HG03521 (cell line): Measurements from ENCODE around the gene DIS3L2.

Source experiments
- ATAC-seq: cut with Tn5 transposase; IDR thresholded peaks from one replicate; pipeline ENCODE4 v1.9.1; 2021; ENCODE audit warnings: mild to moderate bottlenecking, moderate library complexity; ENCODE audit not compliant: unreplicated experiment

Gene DIS3L2

GRCh38 chr2:232340171-232340935 lies 378.8 kb downstream of the DIS3L2 start:
- ATAC-seq: no peak

DNA sequence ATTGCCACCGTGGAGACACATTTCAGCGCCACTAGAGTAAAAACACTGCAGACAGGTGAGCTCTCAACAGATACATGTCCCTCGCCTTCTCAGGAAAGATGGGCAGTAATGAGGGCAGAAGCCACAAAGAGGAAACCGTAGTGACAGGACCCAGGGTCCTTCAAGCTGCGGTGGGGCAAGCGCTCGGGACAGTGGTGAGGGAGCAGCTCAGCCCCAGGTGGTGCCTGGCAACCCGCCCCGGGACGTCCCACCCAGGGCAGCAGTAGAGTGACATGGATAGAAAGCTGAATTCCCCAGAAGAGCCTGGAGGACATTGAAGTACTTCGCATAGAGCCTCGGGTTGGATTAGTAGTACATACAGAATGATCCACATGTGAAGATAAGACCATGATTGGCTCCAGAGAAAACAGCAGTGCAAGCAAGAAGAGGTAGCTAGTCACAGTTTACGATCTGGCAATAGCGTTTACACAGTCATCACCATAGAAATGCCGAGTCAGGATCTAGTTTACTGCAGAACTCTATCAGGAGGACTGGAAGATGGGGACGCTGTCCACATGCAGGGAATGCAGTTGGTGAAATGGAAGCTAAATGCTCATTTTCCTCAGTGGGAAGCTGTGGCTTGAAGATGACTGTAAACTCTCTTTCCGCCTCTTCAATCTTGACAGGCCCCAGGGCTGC lies 379.7 kb downstream of the DIS3L2 start:
- no peak for ATAC-seq

DNA sequence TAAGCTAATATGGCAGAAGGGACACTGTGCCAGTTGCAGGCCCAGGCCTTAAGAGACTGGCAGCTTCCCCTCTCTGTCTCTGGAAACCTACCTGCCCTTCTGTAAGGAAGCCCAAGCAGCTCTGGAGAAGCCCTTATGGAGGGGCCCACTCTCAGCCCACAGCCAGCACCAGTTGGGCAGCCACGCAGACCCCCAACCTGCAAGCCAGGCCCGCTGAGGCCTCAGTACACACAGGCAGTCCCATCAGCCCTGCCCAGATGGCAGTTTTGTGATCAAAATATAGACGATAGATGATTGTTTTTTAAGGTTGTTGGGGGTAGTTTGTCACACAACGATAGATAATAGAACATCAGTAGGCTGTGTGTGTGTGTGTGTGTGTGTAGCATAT lies 380.2 kb downstream of the DIS3L2 start:
- no peak for ATAC-seq

GRCh38 chr2:232342635-232343565 lies 381.4 kb downstream of the DIS3L2 start:
- ATAC-seq: no peak

GRCh38 chr2:232343821-232344220 lies 382.3 kb downstream of the DIS3L2 start:
- ATAC-seq: no peak

DNA sequence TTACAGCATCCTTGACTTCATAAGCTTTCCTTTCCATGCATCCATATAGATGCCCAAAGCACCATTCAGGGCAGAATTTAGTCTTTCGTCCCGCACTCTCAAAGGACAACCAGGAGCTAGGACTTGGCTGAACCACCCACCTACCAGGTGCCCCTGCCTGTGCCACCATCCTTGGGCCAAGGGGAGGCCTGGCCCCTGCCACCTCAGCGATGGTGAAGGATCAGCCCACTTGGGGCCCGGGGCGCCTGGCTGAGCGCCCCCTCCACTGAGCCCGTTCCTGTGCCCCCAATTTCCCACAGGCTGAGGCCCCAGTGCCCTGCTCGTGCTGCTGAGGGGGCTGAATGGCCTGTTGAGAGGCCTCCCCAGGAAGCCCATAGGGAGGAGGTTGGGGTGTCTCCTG lies 383.7 kb downstream of the DIS3L2 start:
- no peak for ATAC-seq

GRCh38 chr2:232347369-232347768 lies 385.9 kb downstream of the DIS3L2 start:
- no peak for ATAC-seq

DNA sequence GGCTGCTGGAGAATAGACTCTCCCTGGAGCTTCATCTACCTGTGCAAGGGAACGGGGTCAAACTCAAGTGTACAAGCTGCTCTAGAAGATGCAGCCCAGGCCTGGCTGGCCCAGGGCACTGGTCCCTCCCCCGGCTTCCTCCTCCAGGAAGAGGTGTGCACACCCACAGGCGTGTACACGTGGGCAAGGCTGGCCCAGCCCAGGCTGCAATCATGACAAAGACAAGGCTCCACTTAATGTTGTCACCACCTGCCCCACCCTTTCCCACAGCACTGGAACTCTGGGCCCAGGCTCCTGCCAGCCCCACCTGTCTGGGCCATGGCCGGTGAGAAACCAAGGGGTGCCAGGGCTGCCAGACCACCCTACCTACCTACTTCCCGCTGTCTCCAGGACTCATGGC lies 387.4 kb downstream of the DIS3L2 start:
- ATAC-seq: no peak

- ATAC-seq: no peak
Measured at GRCh38 chr2:232349546-232349945, 388.0 kb downstream of the DIS3L2 start.

DNA sequence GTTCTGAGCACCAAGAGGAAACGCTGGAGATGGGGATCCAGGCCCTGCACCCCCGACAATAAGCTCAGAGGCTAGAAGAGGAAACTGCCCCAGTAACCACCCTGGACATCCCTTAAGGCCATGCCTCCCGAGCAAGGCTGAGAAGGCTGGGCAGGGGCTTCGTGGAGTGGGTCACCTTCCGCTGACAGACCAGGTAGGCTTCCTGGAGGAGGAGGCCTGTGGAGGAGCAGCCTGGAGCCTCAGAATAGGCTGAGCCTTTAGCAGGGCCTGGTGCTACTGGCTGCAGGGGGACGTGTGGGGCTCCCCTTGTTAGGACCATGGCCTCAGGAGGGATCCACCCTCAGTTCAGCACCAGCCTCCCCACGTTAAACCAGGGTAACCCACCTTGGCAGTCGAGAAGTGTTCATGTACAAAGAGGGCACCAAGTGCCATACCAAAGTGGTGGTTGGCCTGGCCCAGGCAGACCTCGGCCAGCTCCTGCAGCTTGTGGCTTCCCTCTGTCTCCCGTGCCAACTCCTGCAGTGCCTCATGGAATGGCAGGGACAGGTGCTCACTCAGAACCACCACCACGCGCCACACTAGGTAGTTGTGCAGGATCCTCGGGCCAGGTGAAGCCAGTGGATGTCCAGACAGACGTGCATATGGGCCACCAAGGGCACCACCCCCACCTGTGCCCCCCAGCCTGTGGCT lies 388.6 kb downstream of the DIS3L2 start:
- no peak for ATAC-seq

GRCh38 chr2:232350804-232351685 lies 389.5 kb downstream of the DIS3L2 start:
- no peak for ATAC-seq

- ATAC-seq: no peak
Measured at GRCh38 chr2:232351686-232352510, 390.4 kb downstream of the DIS3L2 start.

DNA sequence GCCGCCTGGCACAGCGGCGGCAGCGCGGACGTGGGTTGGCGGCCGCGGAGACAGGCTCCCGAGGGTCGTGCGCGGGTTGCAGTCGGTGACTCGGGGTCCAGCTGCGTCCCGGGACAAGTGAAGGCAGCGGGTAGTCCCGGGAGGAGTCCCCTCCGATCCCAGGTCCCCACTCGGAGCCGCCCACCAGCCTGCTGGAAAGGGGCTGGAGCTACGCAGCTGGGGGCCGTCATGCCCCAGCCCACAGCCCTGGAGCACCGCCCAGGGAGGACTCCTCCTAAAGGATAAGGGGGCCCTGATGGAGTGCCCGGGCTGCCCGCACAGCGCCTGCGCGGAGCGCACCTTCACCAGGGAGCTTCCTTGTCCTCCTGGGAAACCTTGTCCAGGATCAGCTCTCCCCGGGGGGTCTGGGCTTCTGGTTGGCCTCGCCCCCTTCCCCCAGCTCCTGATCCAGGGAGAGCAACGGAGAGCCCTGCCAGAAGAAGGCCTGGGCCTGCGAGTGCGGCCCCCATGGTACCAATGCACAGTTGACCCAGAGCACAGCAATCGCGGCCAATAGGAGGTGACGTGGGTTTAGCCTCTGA lies 391.1 kb downstream of the DIS3L2 start:
- ATAC-seq: no peak

DNA sequence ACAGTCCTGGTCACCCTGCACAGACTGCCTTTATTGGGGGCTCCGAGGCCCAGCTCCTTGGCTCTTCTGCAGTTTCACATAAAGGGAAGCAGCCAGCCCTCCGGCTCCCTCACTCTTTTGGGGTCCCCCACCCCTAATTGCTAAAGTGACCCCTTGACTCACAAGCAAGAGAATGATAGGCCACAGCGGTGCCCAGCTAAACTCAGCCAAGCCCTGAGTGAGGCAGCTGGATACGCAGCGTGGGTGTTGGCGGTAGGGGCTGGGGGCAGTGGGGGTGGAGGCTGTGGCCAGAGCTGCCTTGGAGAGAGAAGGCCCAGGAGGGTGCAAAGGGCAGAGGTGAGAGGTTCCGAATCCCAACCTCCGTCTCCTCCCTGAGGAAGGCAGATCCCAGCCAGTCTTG lies 391.6 kb downstream of the DIS3L2 start:
- ATAC-seq: no peak

DNA sequence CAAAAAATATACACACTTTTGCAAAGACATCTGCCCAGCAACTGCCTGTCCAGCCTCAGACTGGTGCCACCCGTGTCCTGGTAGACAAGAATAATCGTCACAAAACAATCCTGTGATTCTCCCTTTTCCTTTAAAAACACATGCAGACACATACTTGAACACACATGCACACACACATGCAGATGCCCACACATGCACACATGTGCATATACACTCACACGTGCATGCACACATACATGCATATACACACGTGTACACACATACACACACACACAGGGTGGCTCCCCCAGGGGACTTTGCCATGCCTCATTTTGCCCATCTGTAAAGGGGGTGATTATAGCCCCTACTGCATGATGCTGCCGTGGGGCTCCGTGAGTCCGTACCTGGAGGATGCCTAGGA lies 392.1 kb downstream of the DIS3L2 start:
- no peak for ATAC-seq

DNA sequence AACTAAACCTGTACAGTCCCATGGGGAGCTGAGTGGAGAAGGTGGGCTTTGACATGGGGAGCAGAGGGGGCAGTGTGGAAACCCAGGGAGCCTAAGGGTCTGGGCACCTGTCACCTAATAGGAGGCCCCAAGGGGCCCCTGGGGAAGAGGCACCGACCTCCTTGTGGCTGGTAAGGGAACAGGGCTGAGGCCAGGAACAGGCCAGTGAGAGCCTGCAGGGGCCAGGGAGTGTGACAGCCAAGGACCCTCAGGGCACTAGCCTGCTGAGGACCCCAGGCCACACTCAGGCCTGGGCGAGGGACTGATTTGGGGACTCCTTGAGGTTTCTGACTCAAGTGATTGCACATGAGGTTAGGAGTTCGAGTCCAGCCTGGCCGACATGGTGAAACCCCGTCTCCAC lies 392.6 kb downstream of the DIS3L2 start:
- ATAC-seq: no peak

GRCh38 chr2:232361646-232362045 lies 400.1 kb downstream of the DIS3L2 start:
- no peak for ATAC-seq

DNA sequence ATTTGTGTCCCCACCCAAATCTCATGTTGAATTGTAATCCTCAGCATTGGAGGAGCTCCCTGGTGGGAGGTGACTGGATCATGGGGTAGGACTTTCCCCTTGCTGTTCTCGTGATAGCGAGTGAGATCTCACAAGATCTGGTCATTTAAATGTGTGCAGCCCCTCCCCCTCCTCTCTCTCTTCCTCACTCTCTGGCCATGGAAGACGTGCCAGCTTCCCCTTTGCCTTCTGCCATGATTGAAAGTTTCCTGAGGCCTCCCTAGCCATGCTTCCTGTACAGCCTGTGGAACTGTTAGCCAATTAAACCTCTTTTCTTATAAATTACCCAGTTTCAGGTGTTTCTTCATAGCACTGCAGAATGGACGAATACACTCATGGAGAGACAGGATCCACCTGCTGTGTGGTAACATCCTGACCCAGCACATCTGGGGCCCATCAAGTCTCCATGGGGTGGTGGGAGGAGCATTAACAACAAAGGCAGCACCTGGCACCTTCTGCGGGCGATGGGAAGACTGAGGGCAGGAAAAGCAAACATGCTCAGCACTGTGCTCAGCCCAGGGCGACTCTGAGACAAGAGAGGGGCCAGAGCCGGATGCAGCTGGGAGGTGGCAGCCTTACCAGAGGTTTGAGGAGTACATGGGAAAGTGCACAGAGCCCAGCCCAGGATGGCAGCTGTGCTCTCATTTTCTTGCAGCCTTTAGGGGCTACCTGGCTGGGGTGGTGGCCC lies 400.8 kb downstream of the DIS3L2 start:
- no peak for ATAC-seq
